ENCODE results near the gene MSN.

Gene MSN

DNA sequence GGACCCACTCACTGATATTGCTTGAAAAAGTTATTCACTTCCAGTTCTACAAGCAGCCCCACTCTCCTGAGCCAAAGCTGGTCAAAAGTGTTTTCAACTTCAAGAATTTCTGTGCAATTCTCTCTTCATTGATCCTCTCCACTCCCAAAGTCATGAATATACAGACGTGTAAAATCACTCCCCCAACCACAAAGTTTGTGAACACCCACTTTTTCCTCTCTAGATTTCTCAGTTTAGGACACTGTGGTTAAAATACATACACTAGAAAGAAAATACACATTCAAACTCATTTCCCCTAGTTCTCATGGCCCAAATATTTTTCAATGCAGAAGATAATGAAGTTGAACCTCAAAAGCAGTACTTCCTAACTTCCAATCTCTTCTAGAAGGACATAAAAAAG is 116.3 kb downstream of the MSN start:
- no peak for DNase-seq (ENCODE audit: extremely low read depth in 1 of 2, low read depth in 1 of 2)

Data from stimulated activated CD8-positive, alpha-beta memory T cell treated with anti-CD3 and anti-CD28 coated beads, Interleukin-7, amount 100 ng/mL, for 48 hours (primary cell).